GM18907 (cell line): Measurements from ENCODE around the gene SLC36A4.
"Not testable (repeated sequence)": the region's sequence is repeated elsewhere in the genome, so short reads cannot be mapped to it uniquely, and the experiment has no call there.

Experiments
- ATAC-seq: cut with Tn5 transposase; IDR thresholded peaks from one replicate; pipeline ENCODE4 v1.9.1; 2021; ENCODE audit warnings: mild to moderate bottlenecking, moderate library complexity; ENCODE audit not compliant: unreplicated experiment

SLC36A4 gene

GRCh38 chr11:93194673-93195291 is 3.0 kb downstream of the SLC36A4 start:
- ATAC-seq: no peak

- ATAC-seq: no peak
Observed at GRCh38 chr11:93193731-93194130, 4.1 kb downstream of the SLC36A4 start.

- no peak for ATAC-seq
Observed at GRCh38 chr11:93192163-93192562, 5.6 kb downstream of the SLC36A4 start.

- ATAC-seq: no peak
Observed at GRCh38 chr11:93189462-93189861, 8.3 kb downstream of the SLC36A4 start.

- ATAC-seq: no peak
Observed at GRCh38 chr11:93188726-93189125, 9.1 kb downstream of the SLC36A4 start.

GRCh38 chr11:93187290-93187689 is 10.5 kb downstream of the SLC36A4 start:
- ATAC-seq: no peak

GRCh38 chr11:93177891-93178290 is 19.9 kb downstream of the SLC36A4 start:
- ATAC-seq: not testable (repeated sequence)

GRCh38 chr11:93169950-93170561 is 27.7 kb downstream of the SLC36A4 start:
- ATAC-seq: no peak

- no peak for ATAC-seq
Observed at GRCh38 chr11:93169143-93169542, 28.6 kb downstream of the SLC36A4 start.

GRCh38 chr11:93166862-93167261 is 30.9 kb downstream of the SLC36A4 start:
- ATAC-seq: peak; percentile 58

- no peak for ATAC-seq
Observed at GRCh38 chr11:93166194-93166593, 31.6 kb downstream of the SLC36A4 start.

GRCh38 chr11:93160808-93161207 is 37.0 kb downstream of the SLC36A4 start:
- ATAC-seq: no peak

- no peak for ATAC-seq
Observed at GRCh38 chr11:93160156-93160555, 37.6 kb downstream of the SLC36A4 start.

- no peak for ATAC-seq
Observed at GRCh38 chr11:93159721-93160120, 38.1 kb downstream of the SLC36A4 start.

GRCh38 chr11:93155738-93156137 is 42.1 kb downstream of the SLC36A4 start:
- no peak for ATAC-seq

GRCh38 chr11:93145390-93145915 is 52.3 kb downstream of the SLC36A4 start:
- ATAC-seq: no peak

- peak; percentile 55 for ATAC-seq
Observed at GRCh38 chr11:93143800-93144199, 54.0 kb downstream of the SLC36A4 start.

- no peak for ATAC-seq
Observed at GRCh38 chr11:93143186-93143585, 54.6 kb downstream of the SLC36A4 start.

- ATAC-seq: no peak
Observed at GRCh38 chr11:93133488-93134109, 64.2 kb downstream of the SLC36A4 start.

GRCh38 chr11:93132836-93133235 is 65.0 kb downstream of the SLC36A4 start:
- ATAC-seq: no peak

GRCh38 chr11:93131709-93132108 is 66.1 kb downstream of the SLC36A4 start:
- no peak for ATAC-seq

- ATAC-seq: no peak
Observed at GRCh38 chr11:93128574-93128973, 69.2 kb downstream of the SLC36A4 start.
